Liver (tissue), 3 donors: ENCODE measurements around the gene GPR55.

ENCODE experiments used
- EGR1 ChIP-seq, 2 donors: IDR thresholded peaks; 2 replicates each; pipeline ENCODE4 v1.6.1; 2016 to 2018; ENCODE audit warnings: antibody characterized with exemption in 2 of 2, low read depth in 2 of 2
- FOXA1 ChIP-seq: IDR thresholded peaks from 2 replicates; pipeline ENCODE4 v1.6.1; 2016; ENCODE audit warnings: antibody characterized with exemption
- GABPA ChIP-seq, 2 donors: IDR thresholded peaks in 1 of 2; conservative IDR thresholded peaks in 1 of 2; 2 replicates each; pipeline ENCODE4 v1.6.1; 2016; ENCODE audit warnings: antibody characterized with exemption in 2 of 2, mild to moderate bottlenecking in 1 of 2, moderate library complexity in 1 of 2
- JUND ChIP-seq, 2 donors: IDR thresholded peaks; 2 replicates each; pipeline ENCODE4 v1.6.1; 2016; ENCODE audit warnings: antibody characterized with exemption in 2 of 2
- MAX ChIP-seq: IDR thresholded peaks from 2 replicates; pipeline ENCODE4 v1.6.1; 2016; ENCODE audit warnings: antibody characterized with exemption
- RXRA ChIP-seq, 2 donors: IDR thresholded peaks; 2 replicates each; pipeline ENCODE4 v1.6.1; 2017 to 2018; ENCODE audit warnings: antibody characterized with exemption in 2 of 2, mild to moderate bottlenecking in 1 of 2
- SP1 ChIP-seq: IDR thresholded peaks from 2 replicates; pipeline ENCODE4 v1.6.1; 2018; ENCODE audit warnings: antibody characterized with exemption, mild to moderate bottlenecking
- TAF1 ChIP-seq: conservative IDR thresholded peaks from 2 replicates; pipeline ENCODE4 v1.6.1; 2016; ENCODE audit warnings: antibody characterized with exemption, mild to moderate bottlenecking
- YY1 ChIP-seq: IDR thresholded peaks from 2 replicates; pipeline ENCODE4 v1.6.1; 2016; ENCODE audit warnings: antibody characterized with exemption, mild to moderate bottlenecking
- ZBTB33 ChIP-seq: IDR thresholded peaks from 2 replicates; pipeline ENCODE4 v1.6.1; 2016; ENCODE audit warnings: antibody characterized with exemption
- TF ChIP-seq, protein P1 (sequence below): fragments of 150-350 bp; IDR thresholded peaks from 2 replicates; pipeline ENCODE4 v1.5.1; 2017; ENCODE audit warnings: improper control_type of control experiment, low read depth, low read length; ENCODE audit not compliant: missing input control
- TF ChIP-seq, protein P2 (sequence below): IDR thresholded peaks from 2 replicates; pipeline ENCODE4 v1.6.1; 2016; ENCODE audit warnings: antibody characterized with exemption, mild to moderate bottlenecking
- donor health status: healthy.
- donor health status: healthy.

- TF ChIP-seq, protein P1, sequence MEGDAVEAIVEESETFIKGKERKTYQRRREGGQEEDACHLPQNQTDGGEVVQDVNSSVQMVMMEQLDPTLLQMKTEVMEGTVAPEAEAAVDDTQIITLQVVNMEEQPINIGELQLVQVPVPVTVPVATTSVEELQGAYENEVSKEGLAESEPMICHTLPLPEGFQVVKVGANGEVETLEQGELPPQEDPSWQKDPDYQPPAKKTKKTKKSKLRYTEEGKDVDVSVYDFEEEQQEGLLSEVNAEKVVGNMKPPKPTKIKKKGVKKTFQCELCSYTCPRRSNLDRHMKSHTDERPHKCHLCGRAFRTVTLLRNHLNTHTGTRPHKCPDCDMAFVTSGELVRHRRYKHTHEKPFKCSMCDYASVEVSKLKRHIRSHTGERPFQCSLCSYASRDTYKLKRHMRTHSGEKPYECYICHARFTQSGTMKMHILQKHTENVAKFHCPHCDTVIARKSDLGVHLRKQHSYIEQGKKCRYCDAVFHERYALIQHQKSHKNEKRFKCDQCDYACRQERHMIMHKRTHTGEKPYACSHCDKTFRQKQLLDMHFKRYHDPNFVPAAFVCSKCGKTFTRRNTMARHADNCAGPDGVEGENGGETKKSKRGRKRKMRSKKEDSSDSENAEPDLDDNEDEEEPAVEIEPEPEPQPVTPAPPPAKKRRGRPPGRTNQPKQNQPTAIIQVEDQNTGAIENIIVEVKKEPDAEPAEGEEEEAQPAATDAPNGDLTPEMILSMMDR: no peak
- TF ChIP-seq MAX (no peak), YY1 (no peak), FOXA1 (no peak), GABPA (IDR thresholded peaks at IDR 0.05 in 1 of 2, conservative IDR thresholded peaks at IDR 0.05 in 1 of 2) (no peak), TAF1 (no peak), JUND (IDR thresholded peaks at IDR 0.05) (no peak), ZBTB33 (no peak), SP1 (no peak), RXRA (IDR thresholded peaks at IDR 0.05) (no peak), EGR1 (IDR thresholded peaks at IDR 0.05; ENCODE audit: low read depth in 2 of 2) (no peak)
- TF ChIP-seq, protein P2, sequence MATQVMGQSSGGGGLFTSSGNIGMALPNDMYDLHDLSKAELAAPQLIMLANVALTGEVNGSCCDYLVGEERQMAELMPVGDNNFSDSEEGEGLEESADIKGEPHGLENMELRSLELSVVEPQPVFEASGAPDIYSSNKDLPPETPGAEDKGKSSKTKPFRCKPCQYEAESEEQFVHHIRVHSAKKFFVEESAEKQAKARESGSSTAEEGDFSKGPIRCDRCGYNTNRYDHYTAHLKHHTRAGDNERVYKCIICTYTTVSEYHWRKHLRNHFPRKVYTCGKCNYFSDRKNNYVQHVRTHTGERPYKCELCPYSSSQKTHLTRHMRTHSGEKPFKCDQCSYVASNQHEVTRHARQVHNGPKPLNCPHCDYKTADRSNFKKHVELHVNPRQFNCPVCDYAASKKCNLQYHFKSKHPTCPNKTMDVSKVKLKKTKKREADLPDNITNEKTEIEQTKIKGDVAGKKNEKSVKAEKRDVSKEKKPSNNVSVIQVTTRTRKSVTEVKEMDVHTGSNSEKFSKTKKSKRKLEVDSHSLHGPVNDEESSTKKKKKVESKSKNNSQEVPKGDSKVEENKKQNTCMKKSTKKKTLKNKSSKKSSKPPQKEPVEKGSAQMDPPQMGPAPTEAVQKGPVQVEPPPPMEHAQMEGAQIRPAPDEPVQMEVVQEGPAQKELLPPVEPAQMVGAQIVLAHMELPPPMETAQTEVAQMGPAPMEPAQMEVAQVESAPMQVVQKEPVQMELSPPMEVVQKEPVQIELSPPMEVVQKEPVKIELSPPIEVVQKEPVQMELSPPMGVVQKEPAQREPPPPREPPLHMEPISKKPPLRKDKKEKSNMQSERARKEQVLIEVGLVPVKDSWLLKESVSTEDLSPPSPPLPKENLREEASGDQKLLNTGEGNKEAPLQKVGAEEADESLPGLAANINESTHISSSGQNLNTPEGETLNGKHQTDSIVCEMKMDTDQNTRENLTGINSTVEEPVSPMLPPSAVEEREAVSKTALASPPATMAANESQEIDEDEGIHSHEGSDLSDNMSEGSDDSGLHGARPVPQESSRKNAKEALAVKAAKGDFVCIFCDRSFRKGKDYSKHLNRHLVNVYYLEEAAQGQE: no peak
Observed at GRCh38 chr2:230946429-230947234, 21.6 kb upstream of the GPR55 start.
